NCI-H2196 (cell line): ENCODE measurements around the gene CDKL2.
"Not testable (repeated sequence)": the region's sequence is repeated elsewhere in the genome, so short reads cannot be mapped to it uniquely, and the experiment has no call there.

Source experiments
- DNase-seq: peaks from one replicate; lab custom pipeline; 2025; ENCODE audit not compliant: unreplicated experiment; lab: John Stamatoyannopoulos, UW

Gene CDKL2

DNA sequence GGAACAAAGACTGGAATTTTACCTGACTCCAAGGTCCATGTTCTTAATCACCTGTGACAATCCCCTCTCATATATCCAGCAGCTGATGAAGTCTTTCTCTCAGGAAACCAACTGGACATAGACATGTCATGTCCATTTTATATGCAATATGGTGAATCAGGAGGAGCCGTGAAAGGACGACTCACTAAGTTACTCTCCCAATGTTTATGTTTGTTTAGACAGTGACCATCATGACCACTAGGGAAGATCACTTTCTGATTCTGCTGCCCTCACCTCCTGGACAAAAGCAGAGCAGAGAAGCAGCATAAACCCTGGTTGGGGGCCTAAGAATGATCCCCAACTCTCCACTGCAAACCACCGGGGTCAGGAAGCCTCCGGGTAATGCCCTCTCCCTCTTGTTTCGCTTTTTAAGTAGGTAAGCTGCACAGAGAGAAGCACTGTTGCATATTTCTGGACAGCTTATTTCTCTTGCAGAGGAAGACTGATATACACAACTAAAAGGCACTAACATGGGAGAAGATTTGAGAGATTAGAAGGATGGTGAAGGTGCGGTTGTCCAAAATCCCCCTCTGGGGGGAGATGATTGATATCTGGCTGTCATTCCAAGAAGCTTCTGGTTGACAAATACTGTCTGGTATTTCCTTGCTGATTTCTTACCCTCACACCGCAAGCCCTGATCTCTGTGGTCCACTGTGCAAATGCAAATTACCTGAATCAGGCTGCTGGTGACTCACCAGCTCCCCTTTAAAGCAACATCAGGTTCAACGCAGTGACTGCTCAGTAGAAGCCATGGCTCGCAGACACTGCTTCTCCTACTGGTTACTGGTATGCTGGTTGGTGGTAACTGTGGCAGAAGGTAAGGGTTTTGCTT is 74.8 kb downstream of the CDKL2 start, which contains the start of gene ODAPH:
Gene ODAPH, plus strand, starts transcription at position 773 of the 871 bp plus-strand sequence. Its CDS starts 17 bp downstream, at position 790.
- DNase-seq, result no peak

DNA sequence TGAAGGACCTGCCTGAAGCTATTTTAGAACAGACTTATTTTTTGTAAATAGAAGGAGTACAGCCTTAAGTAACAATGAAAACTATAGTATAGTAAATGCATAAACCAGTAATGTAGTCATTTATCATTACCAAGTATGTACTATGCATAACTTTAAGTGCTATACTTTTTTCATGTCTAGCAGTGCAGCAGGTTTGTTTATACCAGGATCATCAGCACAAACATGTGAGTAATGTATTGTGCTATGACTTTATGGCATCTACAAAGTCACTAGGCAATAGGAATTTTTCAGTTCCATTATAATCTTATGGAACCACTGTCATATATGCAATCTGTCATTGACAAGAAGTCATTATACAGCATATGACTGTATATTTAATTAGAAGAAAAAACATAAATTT is 77.9 kb downstream of the CDKL2 start:
- DNase-seq, result no peak

DNA sequence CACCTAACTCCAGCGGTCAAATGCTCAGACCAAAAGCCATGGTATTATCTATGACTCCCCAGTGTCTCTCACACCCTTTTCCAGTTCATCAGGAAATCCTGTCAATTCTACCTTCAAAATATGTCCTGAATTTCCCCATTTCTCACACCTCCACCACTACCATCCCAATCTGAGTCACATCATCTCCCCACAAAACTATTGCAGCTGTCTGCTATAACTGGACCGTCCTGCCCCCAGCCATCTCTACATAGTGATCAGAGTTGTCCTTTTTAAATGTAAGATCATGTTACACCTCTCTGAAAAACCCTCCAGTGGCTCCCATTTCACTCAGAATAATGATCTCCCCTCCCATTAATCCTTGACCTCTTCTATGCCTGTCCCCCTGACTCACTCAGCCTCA is 81.3 kb downstream of the CDKL2 start:
- DNase-seq, result no peak

DNA sequence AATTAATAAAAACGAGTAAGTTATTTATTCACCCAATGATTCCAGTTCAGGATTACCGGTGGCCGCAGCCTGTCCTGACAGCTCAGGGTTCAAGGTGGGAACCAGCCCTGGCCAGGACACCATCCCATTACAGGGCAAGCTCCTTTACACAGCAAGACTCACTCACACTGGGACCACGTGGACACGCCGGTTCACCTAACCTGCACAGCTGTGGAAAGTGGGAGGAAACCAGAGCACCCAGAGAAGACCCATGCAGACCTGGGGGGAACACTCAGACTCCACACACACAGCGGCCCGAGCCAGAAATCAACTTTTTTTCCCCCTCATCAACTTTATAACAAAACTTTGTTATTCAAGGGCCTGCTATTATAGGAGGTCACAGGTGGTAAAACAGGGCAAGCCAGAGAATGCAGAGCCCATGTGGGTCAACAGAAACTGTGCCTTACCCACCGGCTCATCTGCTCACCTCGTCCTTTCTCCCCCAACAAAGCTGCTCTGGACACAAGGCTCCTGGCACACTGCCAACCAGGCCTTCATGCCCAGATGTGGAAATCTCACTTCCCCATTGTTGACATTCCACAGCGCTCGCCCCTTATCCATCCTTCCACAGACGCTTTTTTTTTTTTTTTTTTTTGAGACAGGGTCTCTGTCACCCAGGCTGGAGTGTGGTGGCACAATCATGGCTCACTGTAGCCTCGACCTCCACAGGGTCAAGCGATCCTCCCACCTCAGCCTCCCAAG is 82.5 kb downstream of the CDKL2 start:
- DNase-seq, result no peak

DNA sequence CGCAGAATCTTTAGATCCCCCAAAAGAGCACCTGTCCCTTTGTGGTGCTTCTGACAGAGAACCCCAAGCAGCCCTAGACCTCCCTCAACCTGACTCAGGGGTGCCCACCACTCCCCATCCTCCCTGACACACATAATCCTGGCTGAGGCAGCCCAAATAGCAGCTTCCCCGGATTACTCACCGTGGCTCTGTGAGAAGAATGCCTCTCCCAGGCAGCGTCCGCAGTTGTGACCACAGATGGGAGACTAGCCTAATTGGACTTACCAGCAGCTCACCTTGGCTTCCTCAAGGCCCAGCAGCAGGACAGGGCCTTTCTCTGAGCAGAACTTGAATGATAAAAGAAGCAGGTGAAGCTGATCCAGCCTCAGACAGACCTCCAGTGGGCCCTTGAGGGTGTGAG is 84.8 kb downstream of the CDKL2 start:
- DNase-seq, result no peak

DNA sequence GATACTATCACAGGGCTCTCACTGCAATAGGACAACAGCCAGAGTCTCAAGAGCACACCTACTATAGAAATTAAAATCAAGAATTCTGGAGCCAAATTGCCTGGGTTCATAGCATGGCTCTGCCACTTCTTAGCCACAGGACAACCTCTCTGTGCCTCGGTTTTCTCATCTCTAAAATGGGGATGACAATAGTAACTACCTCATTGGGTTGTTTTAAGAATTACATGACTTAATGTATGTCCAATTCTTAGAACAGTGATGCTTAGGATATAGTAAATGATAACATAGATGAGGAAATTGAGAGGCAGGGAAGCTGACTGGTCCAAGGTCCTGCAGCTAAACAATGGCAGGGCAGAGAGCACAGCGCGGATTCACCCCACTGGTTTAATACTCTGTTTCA is 85.5 kb downstream of the CDKL2 start:
- DNase-seq, result no peak

DNA sequence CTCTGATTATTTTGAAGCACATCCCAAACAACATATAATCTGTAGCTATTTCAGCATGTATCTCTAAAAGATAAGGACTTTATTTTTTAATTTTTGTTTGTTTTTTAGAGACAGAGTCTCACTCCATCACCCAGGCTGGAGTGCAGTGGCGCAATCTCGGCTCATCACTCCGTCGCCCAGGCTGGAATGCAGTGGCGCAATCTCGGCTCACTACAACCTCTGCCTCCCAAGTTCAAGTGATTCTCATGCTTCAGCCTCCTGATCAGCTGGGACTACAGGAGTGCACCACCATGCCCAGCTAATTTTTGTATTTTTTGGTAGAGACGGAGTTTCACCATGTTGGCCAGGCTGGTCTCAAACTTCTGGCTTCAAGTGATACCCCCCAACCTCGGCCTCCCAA is 86.1 kb downstream of the CDKL2 start:
- not testable (repeated sequence) for DNase-seq

DNA sequence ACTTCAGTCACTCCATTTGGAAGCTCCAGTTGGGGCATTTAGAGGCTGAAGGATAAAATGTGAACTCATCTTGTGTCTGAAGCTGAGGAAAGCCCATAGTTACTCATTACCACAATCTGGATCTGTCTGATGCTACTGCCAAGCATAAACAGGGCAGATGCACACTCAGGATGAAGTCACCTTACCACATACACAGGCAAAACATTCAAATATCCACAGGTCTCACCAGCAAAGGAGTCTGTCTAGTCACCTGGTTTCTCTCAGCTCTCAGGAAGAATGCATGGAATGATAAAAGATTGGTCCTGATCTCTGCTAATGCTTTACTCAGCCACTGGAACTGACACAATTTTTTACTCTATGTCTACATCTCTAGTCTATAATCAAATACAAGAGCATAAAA is 87.5 kb downstream of the CDKL2 start:
- no peak for DNase-seq

DNA sequence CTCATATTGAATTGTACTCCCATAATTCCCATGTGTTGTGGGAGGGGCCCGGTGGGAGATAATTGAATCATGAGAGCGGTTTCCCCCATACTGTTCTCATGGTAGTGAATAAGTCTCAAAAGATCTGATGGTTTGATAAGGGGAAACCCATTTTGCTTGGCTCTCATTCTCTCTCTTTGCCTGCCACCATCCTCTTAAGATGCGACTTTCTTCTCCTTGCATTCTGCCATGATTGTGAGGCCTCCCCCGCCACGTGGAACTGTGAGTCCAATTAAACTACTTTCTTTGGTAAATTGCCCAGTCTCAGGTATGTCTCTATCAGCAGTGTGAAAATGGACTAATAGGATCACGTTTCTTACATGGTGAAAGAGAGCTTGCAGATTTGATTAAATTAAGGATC is 93.0 kb downstream of the CDKL2 start:
- DNase-seq, result not testable (repeated sequence)

DNA sequence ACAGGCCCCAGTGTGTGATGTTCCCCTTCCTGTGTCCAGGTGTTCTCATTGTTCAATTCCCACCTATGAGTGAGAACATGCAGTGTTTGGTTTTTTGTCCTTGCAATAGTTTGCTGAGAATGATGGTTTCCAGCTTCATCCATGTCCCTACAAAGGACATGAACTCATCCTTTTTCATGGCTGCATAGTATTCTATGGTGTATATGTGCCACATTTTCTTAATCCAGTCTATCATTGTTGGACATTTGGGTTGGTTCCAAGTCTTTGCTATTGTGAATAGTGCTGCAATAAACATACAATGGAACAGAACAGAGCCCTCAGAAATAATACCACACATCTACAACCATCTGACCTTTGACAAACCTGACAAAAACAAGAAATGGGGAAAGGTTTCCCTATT is 96.4 kb downstream of the CDKL2 start:
- not testable (repeated sequence) for DNase-seq

DNA sequence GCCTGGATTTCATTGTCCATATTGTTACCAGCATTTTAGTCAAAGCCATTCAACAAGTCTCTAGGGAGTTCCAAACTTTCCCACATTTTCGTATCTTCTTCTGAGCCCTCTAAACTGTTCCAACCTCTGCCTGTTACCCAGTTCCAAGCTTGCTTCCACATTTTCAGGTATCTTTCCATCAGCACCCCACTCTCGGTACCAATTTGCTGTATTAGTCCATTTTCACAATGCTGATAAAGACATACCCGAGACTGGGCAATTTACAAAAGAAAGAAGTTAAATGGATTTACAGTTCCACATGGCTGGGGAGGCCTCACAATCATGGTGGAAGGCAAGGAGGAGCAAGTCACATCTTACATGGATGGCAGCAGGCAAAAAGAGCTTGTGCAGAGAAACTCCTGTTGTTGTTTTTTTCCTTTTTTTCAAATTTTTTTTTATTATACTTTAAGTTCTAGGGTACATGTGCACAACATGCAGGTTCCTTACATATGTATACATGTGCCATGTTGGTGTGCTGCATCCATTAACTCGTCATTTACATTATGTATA is 96.9 kb downstream of the CDKL2 start:
- DNase-seq, result not testable (repeated sequence)

DNA sequence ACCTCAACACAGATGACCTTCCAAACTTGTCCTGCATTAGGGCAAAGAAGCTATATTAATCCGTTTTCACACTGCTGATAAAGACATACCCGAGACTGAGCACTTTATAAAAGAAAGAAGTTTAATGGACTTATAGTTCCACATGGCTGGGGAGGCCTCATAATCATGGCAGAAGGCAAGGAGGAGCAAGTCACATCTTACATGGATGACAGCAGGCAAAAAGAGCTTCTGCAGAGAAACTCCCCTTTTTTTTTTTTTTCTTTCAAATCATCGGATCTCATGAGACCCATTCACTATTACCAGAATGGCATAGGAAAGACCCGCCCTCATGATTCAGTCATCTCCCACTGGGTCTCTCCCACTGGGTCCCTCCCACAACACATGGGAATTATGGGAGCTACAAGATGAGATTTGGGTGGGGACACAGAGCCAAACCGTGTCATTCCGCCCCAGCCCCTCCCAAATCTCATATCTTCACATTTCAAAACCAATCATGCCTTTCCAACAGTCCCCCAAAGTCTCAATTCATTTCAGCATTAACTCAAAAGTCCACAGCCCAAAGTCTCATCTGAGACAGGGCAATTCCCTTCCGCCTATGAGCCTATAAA is 98.7 kb downstream of the CDKL2 start:
- DNase-seq, result not testable (repeated sequence)

DNA sequence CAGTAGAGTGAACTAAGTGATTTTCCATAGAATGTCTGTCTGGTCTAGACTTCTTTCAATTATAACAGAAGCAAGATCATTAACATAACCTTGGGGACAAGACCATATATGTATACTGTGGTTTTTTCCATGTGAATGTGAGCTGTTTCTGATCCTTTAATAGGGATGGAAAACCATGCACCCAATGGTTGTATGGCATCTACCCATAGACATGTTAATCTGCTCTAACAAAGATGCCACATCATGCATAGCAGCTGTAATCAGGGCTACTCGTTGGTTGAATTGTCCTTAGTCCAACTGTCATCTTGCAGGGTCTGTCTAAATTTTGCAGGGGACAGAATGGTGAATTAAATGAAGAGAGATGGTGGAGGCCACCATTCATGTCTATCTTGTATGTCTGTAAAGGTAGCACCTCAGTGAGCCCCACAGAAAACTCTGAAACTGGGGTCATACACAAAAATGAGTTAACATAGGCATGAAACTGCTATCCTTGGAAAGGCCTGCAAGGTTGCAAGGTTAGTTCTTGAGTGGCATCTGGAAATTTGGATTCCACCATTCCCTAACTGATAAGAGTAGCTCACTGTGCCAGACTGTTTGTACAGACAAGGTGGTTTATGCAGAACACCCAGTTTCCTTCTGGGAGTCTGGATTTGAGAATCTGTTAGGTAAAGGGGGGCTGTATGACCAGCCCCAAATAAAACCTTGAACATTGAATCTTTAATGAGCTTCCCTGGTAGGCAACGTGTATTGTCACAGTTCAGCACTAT is 99.6 kb downstream of the CDKL2 start:
- DNase-seq, result no peak
